Lower leg skin (tissue), 3 donors: Measurements from ENCODE around the gene TAAR5.

ENCODE experiments used
- POLR2A ChIP-seq, 2 donors: fragments of 450-650 bp; IDR thresholded peaks; one replicate each; pipeline ENCODE4 v1.6.1; 2016 to 2017; ENCODE audit warnings: antibody characterized with exemption in 2 of 2, mild to moderate bottlenecking in 1 of 2, moderate library complexity in 1 of 2
- TF ChIP-seq, protein P1 (sequence below), 3 donors: fragments of 450-650 bp; IDR thresholded peaks; one replicate each; pipeline ENCODE4 v1.5.1; 2016; ENCODE audit warnings: antibody characterized with exemption in 3 of 3, mild to moderate bottlenecking in 3 of 3, moderate library complexity in 2 of 3

DNA sequence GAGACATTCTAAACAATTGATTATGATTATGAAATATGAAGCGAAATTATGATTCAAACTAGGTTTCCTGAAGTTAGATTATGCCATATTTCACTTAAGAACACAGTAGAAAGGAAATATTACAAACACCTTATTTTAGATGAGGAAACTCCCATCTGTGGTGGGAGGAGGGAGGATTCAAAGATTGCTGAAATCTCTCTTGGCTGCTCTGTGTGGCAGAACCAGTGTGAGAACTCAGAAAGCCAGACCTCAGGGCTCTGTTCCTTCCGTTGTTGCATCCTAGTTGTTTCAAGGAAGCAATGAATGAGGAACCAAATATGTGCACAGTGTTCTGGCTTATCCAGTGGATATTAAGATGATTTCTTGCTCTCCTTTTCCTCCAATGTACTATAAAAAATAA lies 2.1 kb downstream of the TAAR5 start:
- TF ChIP-seq, protein P1, sequence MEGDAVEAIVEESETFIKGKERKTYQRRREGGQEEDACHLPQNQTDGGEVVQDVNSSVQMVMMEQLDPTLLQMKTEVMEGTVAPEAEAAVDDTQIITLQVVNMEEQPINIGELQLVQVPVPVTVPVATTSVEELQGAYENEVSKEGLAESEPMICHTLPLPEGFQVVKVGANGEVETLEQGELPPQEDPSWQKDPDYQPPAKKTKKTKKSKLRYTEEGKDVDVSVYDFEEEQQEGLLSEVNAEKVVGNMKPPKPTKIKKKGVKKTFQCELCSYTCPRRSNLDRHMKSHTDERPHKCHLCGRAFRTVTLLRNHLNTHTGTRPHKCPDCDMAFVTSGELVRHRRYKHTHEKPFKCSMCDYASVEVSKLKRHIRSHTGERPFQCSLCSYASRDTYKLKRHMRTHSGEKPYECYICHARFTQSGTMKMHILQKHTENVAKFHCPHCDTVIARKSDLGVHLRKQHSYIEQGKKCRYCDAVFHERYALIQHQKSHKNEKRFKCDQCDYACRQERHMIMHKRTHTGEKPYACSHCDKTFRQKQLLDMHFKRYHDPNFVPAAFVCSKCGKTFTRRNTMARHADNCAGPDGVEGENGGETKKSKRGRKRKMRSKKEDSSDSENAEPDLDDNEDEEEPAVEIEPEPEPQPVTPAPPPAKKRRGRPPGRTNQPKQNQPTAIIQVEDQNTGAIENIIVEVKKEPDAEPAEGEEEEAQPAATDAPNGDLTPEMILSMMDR (IDR thresholded peaks at IDR 0.05): no peak
- TF ChIP-seq POLR2A (IDR thresholded peaks at IDR 0.05): no peak
